ENCODE data around the gene HSBP1. TPM values are rescaled to one million over a fixed set of nuclear protein-coding genes. Genes with fewer than 3 reads are reported as not detected.

The HSBP1 gene
- total RNA-seq, 2 donors from 2014 or later = 229 to 239 TPM

GRCh38 chr16:83852774-83853173 lies 45.0 kb downstream of the HSBP1 start:
- no peak for DNase-seq
- Mint-ChIP-seq H3K4me1 (peaks cover 32% of the 10 kb centered on the region), H3K27ac (no peak overlapping the region), H3K27me3 (ENCODE audit: insufficient read depth) (no peaks in the 10 kb centered on the region), H3K9me3 (no peaks in the 10 kb centered on the region), H3K4me3 (no peak overlapping the region), H3K36me3 (ENCODE audit: low read depth) (no peaks in the 10 kb centered on the region)
- Histone ChIP-seq H3K4me1 (ENCODE audit: control insufficient read depth, insufficient read depth, low read length) (peaks cover 4% of the 10 kb centered on the region), H3K27me3 (ENCODE audit: control insufficient read depth, insufficient read depth, low read length, poor library complexity, severe bottlenecking) (no peaks in the 10 kb centered on the region), H3K9me3 (ENCODE audit: control insufficient read depth, low read length) (no peaks in the 10 kb centered on the region), H3K4me3 (ENCODE audit: low read length) (no peak overlapping the region), H3K36me3 (ENCODE audit: control insufficient read depth, insufficient read depth, low read length) (no peaks in the 10 kb centered on the region), H3K9ac (ENCODE audit: extremely low read depth, low read length, poor library complexity, severe bottlenecking) (no peak overlapping the region), H3K27ac (ENCODE audit: low read depth, low read length) (no peak overlapping the region)
- WGBS, 2 experiments (ENCODE audit: insufficient coverage in 1 of 2, insufficient read length in 1 of 2) = 84 to 89% methylated on average over 4 to 11 of the region's 11 CpGs
- TF ChIP-seq CTCF (conservative IDR thresholded peaks at IDR 0.05) = no peak

- no peak overlapping the region for H3K27ac ChIP-seq (ENCODE audit: low read depth, low read length)
- peaks cover 29% of the 10 kb centered on the region for H3K4me1 Mint-ChIP-seq
- no peak overlapping the region for H3K27ac Mint-ChIP-seq
- no peak overlapping the region for H3K4me3 ChIP-seq (ENCODE audit: low read length)
- H3K36me3 Mint-ChIP-seq (ENCODE audit: low read depth) = no peaks in the 10 kb centered on the region
- H3K27me3 ChIP-seq (ENCODE audit: control insufficient read depth, insufficient read depth, low read length, poor library complexity, severe bottlenecking) = no peaks in the 10 kb centered on the region
- WGBS, 2 experiments (ENCODE audit: insufficient coverage in 1 of 2, insufficient read length in 1 of 2) = 97 to 98% methylated on average over 5 to 8 of the region's 8 CpGs
- H3K36me3 ChIP-seq (ENCODE audit: control insufficient read depth, insufficient read depth, low read length) = no peaks in the 10 kb centered on the region
- no peaks in the 10 kb centered on the region for H3K9me3 Mint-ChIP-seq
- H3K9me3 ChIP-seq (ENCODE audit: control insufficient read depth, low read length) = no peaks in the 10 kb centered on the region
- DNase-seq = no peak
- TF ChIP-seq CTCF (conservative IDR thresholded peaks at IDR 0.05) = no peak
- no peak overlapping the region for H3K4me3 Mint-ChIP-seq
- peaks cover 4% of the 10 kb centered on the region for H3K4me1 ChIP-seq (ENCODE audit: control insufficient read depth, insufficient read depth, low read length)
- no peak overlapping the region for H3K9ac ChIP-seq (ENCODE audit: extremely low read depth, low read length, poor library complexity, severe bottlenecking)
- H3K27me3 Mint-ChIP-seq (ENCODE audit: insufficient read depth) = no peaks in the 10 kb centered on the region
These were observed 46.1 kb downstream of the HSBP1 start for GRCh38 chr16:83853834-83854233.

- no peak overlapping the region for H3K4me3 ChIP-seq (ENCODE audit: low read length)
- 92 to 98% methylated on average over 7 to 9 of the region's 9 CpGs for WGBS, 2 experiments (ENCODE audit: insufficient coverage in 1 of 2, insufficient read length in 1 of 2)
- H3K36me3 Mint-ChIP-seq (ENCODE audit: low read depth) = no peaks in the 10 kb centered on the region
- H3K27me3 ChIP-seq (ENCODE audit: control insufficient read depth, insufficient read depth, low read length, poor library complexity, severe bottlenecking) = no peaks in the 10 kb centered on the region
- no peak for DNase-seq
- H3K36me3 ChIP-seq (ENCODE audit: control insufficient read depth, insufficient read depth, low read length) = no peaks in the 10 kb centered on the region
- H3K9me3 Mint-ChIP-seq = no peaks in the 10 kb centered on the region
- peaks cover 2% of the 10 kb centered on the region for H3K4me1 ChIP-seq (ENCODE audit: control insufficient read depth, insufficient read depth, low read length)
- H3K9me3 ChIP-seq (ENCODE audit: control insufficient read depth, low read length) = no peaks in the 10 kb centered on the region
- H3K4me1 Mint-ChIP-seq = peaks cover 29% of the 10 kb centered on the region
- no peak overlapping the region for H3K27ac ChIP-seq (ENCODE audit: low read depth, low read length)
- no peaks in the 10 kb centered on the region for H3K27me3 Mint-ChIP-seq (ENCODE audit: insufficient read depth)
- no peak overlapping the region for H3K27ac Mint-ChIP-seq
- H3K4me3 Mint-ChIP-seq = no peak overlapping the region
- TF ChIP-seq CTCF (conservative IDR thresholded peaks at IDR 0.05) = no peak
- no peak overlapping the region for H3K9ac ChIP-seq (ENCODE audit: extremely low read depth, low read length, poor library complexity, severe bottlenecking)
These were observed 46.6 kb downstream of the HSBP1 start for GRCh38 chr16:83854420-83854819.

Data from endodermal cell (in vitro differentiated cells).